ENCODE results near the gene SIPA1.

SIPA1 gene

DNA sequence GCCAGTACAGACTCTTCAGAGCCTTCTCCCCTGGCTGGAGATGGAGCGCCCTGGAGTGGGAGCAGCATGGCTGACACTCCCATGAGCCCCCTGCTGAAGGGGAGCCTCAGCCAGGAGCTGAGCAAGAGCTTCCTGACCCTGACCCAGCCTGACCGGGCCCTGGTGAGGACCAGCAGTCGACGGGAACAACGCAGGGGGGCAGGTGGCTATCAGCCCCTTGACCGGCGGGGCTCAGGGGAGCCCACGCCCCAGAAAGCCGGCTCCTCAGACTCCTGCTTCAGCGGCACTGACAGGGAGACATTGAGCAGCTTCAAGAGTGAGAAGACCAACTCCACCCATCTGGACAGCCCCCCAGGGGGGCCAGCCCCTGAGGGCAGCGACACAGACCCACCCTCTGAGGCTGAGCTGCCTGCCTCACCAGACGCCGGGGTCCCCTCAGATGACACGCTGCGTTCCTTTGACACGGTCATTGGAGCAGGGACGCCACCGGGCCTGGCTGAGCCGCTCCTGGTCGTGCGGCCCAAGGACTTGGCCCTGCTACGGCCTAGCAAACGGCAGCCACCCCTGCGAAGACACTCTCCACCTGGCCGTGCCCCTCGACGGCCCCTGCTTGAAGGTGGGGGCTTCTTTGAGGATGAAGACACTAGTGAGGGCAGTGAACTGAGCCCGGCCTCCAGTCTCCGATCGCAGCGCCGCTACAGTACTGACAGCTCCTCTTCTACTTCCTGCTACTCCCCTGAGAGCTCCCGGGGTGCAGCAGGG, 19.7 kb upstream of the SIPA1 start:
- H3K27me3 ChIP-seq (ENCODE audit: insufficient read depth, low read length): no peaks in the 10 kb centered on the region
- no peak overlapping the region for H3K27ac ChIP-seq (ENCODE audit: low read depth, low read length)
- peaks cover 54% of the 10 kb centered on the region for H3K36me3 ChIP-seq (ENCODE audit: insufficient read depth, low read length)
- no peak overlapping the region for H3K9ac ChIP-seq (ENCODE audit: low read depth, low read length)
- 94% methylated on average over 33 of the region's 33 CpGs for WGBS
- H3K9me3 ChIP-seq (ENCODE audit: insufficient read depth, low read depth, low read length): no peaks in the 10 kb centered on the region
- H3K4me1 ChIP-seq (ENCODE audit: insufficient read depth, low read length): 0 out of 2 replicates have a peak, but pooled peaks cover 4% of the 10 kb centered on the region
- H3K4me3 ChIP-seq (ENCODE audit: low read length): no peak overlapping the region

DNA sequence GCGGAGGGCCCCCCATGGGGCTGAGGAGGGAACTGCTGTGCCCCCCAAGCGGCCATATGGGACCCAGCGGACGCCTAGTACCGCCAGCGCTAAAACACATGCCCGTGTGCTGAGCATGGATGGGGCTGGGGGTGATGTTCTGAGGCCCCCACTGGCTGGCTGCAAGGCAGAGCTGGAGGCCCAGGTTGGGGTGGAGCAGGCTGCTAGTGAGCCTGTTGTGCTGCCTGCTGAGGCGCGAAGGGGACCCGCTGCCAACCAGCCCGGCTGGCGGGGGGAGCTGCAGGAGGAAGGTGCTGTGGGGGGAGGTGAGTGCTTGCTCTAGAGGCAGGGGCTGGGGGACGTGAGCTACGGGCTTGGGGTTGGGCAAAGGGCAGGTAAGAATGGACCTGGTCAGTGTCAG, 19.1 kb upstream of the SIPA1 start:
- Histone ChIP-seq H3K9ac (ENCODE audit: low read depth, low read length) (no peak overlapping the region), H3K27me3 (ENCODE audit: insufficient read depth, low read length) (no peaks in the 10 kb centered on the region), H3K9me3 (ENCODE audit: insufficient read depth, low read depth, low read length) (no peaks in the 10 kb centered on the region), H3K4me1 (ENCODE audit: insufficient read depth, low read length) (0 out of 2 replicates have a peak, but pooled peaks cover 4% of the 10 kb centered on the region), H3K27ac (ENCODE audit: low read depth, low read length) (no peak overlapping the region), H3K4me3 (ENCODE audit: low read length) (no peak overlapping the region), H3K36me3 (ENCODE audit: insufficient read depth, low read length) (peaks cover 60% of the 10 kb centered on the region)
- 95% methylated on average over 14 of the region's 14 CpGs for WGBS

DNA sequence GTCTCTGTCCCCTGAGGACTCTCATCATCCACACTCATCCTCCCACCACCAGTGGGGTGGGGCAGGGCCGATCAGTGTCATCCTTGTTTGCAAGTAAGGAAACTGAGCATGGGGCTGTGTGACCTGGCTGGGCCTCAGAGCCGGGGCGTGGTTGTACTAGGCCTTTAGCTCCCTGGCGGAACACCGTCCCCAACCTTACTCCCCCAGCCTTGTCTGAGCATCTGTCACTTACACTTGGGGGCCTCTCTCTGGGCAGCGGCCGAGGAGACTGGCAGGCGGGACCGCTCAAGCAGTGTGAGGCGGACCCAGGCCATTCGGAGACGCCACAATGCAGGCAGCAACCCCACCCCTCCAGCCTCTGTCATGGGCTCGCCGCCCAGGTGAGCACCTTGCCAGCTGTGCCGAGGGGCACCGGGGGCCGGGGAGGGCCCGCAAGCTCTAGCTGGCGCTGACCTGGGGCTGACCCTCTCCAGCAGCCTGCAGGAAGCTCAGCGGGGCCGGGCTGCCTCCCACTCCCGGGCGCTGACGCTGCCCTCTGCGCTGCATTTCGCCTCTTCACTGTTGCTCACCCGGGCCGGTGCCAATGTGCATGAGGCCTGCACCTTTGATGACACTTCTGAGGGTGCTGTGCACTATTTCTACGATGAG, 18.5 kb upstream of the SIPA1 start:
- Histone ChIP-seq H3K9me3 (ENCODE audit: insufficient read depth, low read depth, low read length) (no peaks in the 10 kb centered on the region), H3K27me3 (ENCODE audit: insufficient read depth, low read length) (no peaks in the 10 kb centered on the region), H3K9ac (ENCODE audit: low read depth, low read length) (no peak overlapping the region), H3K4me3 (ENCODE audit: low read length) (no peak overlapping the region), H3K36me3 (ENCODE audit: insufficient read depth, low read length) (peaks cover 66% of the 10 kb centered on the region), H3K4me1 (ENCODE audit: insufficient read depth, low read length) (0 out of 2 replicates have a peak, but pooled peaks cover 4% of the 10 kb centered on the region), H3K27ac (ENCODE audit: low read depth, low read length) (no peak overlapping the region)
- 96% methylated on average over 29 of the region's 29 CpGs for WGBS

DNA sequence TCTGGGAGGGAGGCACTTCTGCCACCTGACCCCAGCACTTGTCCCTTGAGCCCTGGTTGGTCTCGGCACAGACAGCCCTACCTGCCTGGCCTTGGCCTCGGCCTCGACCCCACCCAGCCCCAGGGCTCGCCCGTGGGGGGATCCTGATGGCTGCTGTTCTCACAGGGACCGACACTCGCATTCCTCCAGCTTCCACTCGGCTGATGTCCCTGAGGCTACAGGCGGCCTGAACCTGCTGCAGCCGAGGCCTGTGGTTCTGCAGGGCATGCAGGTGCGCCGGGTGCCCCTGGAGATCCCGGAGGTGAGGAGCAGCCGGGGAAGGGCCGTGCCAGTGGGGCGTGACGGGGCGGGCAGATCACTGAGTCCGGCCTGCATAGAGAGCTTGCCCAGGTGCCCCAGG, 17.2 kb upstream of the SIPA1 start:
- H3K9me3 ChIP-seq (ENCODE audit: insufficient read depth, low read depth, low read length): no peaks in the 10 kb centered on the region
- 94% methylated on average over 19 of the region's 19 CpGs for WGBS
- peaks cover 77% of the 10 kb centered on the region for H3K36me3 ChIP-seq (ENCODE audit: insufficient read depth, low read length)
- 0 out of 2 replicates have a peak, but pooled peaks cover 4% of the 10 kb centered on the region for H3K4me1 ChIP-seq (ENCODE audit: insufficient read depth, low read length)
- no peak overlapping the region for H3K9ac ChIP-seq (ENCODE audit: low read depth, low read length)
- H3K4me3 ChIP-seq (ENCODE audit: low read length): no peak overlapping the region
- H3K27me3 ChIP-seq (ENCODE audit: insufficient read depth, low read length): no peaks in the 10 kb centered on the region
- H3K27ac ChIP-seq (ENCODE audit: low read depth, low read length): no peak overlapping the region

DNA sequence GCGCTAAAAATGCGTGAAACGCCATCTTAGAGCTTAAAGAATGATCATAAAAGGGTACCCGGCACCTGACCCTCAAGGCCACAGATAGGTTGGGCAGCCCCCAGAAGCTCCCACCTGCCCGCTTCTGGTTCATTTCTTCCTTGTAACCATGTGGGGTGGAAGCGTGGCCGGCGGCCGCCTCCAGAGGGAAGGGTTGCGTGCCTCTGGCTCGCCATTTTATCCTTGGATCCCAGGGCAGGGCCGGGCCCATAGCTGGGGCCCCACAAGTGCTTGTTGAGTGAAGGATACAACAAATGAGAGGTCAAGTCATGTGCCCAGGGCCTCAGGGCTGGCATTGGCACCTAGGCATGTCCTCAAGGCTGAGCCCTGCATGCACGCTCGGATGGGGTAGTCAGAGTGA, 16.4 kb upstream of the SIPA1 start:
- Histone ChIP-seq H3K36me3 (ENCODE audit: insufficient read depth, low read length) (peaks cover 83% of the 10 kb centered on the region), H3K4me1 (ENCODE audit: insufficient read depth, low read length) (0 out of 2 replicates have a peak, but pooled peaks cover 3% of the 10 kb centered on the region), H3K9me3 (ENCODE audit: insufficient read depth, low read depth, low read length) (no peaks in the 10 kb centered on the region), H3K27ac (ENCODE audit: low read depth, low read length) (no peak overlapping the region), H3K27me3 (ENCODE audit: insufficient read depth, low read length) (no peaks in the 10 kb centered on the region), H3K4me3 (ENCODE audit: low read length) (no peak overlapping the region), H3K9ac (ENCODE audit: low read depth, low read length) (no peak overlapping the region)
- 94% methylated on average over 14 of the region's 14 CpGs for WGBS

DNA sequence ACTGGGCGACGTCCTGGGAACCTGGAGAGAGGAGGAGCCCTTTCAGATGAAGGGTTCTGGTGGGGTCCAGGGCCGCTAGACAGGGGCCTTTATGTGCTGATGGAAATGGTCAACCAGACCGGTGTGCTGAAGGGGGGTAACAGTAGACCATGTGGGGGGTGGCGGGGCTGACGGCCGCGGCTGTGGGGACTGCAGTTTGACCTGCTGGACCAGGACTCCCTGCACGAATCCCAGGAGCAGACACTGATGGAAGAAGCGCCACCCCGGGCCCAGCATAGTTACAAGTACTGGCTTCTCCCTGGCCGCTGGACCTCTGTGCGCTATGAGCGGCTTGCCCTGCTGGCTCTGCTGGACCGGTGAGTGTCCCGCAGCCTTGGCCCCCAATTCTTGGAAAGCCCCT, 15.9 kb upstream of the SIPA1 start:
- H3K9ac ChIP-seq (ENCODE audit: low read depth, low read length): no peak overlapping the region
- H3K27me3 ChIP-seq (ENCODE audit: insufficient read depth, low read length): no peaks in the 10 kb centered on the region
- no peaks in the 10 kb centered on the region for H3K9me3 ChIP-seq (ENCODE audit: insufficient read depth, low read depth, low read length)
- H3K4me3 ChIP-seq (ENCODE audit: low read length): no peak overlapping the region
- no peak overlapping the region for H3K27ac ChIP-seq (ENCODE audit: low read depth, low read length)
- 95% methylated on average over 16 of the region's 16 CpGs for WGBS
- no peaks in the 10 kb centered on the region for H3K4me1 ChIP-seq (ENCODE audit: insufficient read depth, low read length)
- peaks cover 88% of the 10 kb centered on the region for H3K36me3 ChIP-seq (ENCODE audit: insufficient read depth, low read length)

DNA sequence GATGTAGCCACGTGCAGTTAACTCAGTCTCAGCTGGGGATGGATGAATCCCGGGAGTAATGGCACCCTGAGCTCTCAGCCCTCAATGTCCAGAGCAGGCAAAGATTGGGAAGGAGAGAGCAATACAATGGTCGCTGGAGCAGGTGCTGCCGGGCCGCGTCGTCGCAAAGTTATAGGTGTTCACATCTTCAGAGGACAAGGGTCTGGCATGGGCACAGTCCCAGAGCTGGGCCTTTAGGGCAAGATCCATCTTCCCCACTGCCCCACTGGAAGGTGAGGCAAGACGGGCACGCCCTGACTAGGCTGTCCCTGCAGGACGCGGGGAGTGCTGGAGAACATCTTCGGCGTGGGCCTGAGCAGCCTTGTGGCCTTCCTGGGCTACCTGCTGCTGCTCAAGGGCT, 14.7 kb upstream of the SIPA1 start:
- H3K4me1 ChIP-seq (ENCODE audit: insufficient read depth, low read length): no peaks in the 10 kb centered on the region
- H3K36me3 ChIP-seq (ENCODE audit: insufficient read depth, low read length): peaks cover 88% of the 10 kb centered on the region
- no peak overlapping the region for H3K27ac ChIP-seq (ENCODE audit: low read depth, low read length)
- WGBS: 96% methylated on average over 14 of the region's 14 CpGs
- no peaks in the 10 kb centered on the region for H3K9me3 ChIP-seq (ENCODE audit: insufficient read depth, low read depth, low read length)
- H3K9ac ChIP-seq (ENCODE audit: low read depth, low read length): no peak overlapping the region
- H3K27me3 ChIP-seq (ENCODE audit: insufficient read depth, low read length): no peaks in the 10 kb centered on the region
- H3K4me3 ChIP-seq (ENCODE audit: low read length): no peak overlapping the region

DNA sequence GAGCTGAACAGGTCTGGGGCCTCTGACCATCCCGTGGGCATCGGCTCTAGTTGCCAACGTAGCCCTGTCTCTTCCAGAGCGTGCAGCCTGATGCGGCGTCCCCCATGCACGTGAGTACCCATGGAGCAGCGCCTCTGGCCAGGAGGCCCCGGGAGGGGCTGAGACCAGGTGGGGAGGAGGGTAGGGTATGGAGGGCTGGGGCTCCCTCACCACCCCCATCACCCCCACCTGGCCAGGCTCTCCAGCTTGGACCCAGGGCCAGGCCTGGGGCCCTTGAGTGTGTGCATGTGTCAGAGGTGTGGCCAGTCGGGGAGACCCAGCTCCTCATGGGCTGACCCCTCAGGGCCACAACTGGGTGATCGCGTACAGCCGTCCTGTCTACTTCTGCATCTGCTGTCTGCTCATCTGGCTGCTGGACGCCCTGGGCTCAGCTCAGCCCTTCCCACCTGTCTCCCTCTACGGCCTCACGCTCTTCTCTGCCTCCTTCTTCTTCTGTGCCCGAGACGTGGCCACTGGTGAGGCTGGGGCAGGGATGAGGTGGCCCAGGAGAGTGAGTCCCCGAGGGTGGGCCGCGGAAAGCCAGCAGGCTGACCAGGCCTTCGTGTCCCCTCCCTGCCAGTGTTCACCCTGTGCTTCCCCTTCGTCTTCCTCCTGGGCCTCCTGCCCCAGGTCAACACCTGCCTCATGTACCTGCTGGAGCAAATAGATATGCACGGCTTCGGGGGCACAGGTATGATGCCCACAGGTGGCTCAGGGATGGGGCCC, 13.9 kb upstream of the SIPA1 start:
- WGBS: 93% methylated on average over 24 of the region's 25 CpGs
- H3K9ac ChIP-seq (ENCODE audit: low read depth, low read length): no peak overlapping the region
- H3K36me3 ChIP-seq (ENCODE audit: insufficient read depth, low read length): peaks cover 88% of the 10 kb centered on the region

DNA sequence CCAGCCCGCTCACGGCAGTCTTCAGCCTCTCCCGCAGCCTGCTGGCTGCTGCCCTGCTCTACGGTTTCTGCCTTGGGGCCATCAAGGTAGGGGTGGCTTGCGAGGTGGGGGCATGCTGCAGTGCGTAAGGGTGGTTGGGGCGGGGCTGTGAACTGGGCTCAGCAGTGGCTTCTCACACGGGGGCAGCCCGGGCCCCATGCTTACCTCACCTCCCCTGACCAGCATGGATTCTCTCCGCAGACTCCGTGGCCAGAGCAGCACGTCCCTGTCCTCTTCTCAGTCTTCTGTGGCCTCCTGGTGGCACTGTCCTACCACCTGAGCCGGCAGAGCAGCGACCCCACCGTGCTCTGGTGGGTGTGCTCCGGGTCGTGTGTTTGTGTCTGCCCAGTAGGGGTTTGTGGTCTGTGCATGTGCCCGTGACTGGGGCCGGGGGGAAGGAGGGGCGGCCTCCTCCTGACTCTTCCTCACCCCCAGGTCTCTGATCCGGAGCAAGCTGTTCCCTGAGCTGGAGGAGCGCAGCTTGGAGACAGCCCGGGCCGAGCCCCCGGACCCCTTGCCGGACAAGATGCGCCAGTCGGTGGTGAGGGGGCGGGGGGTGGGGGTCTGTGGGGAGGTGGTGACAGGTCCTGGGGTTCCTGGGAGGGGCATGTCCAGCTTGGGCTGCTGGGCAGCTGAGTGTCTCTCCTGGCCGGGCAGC, 12.8 kb upstream of the SIPA1 start:
- 95% methylated on average over 29 of the region's 30 CpGs for WGBS
- Histone ChIP-seq H3K4me1 (ENCODE audit: insufficient read depth, low read length) (no peaks in the 10 kb centered on the region), H3K27me3 (ENCODE audit: insufficient read depth, low read length) (no peaks in the 10 kb centered on the region), H3K36me3 (ENCODE audit: insufficient read depth, low read length) (peaks cover 88% of the 10 kb centered on the region), H3K9me3 (ENCODE audit: insufficient read depth, low read depth, low read length) (no peaks in the 10 kb centered on the region), H3K9ac (ENCODE audit: low read depth, low read length) (no peak overlapping the region), H3K27ac (ENCODE audit: low read depth, low read length) (no peak overlapping the region), H3K4me3 (ENCODE audit: low read length) (no peak overlapping the region)

More for the DNA sequence above, 13.9 kb upstream of the SIPA1 start:
- H3K4me3 ChIP-seq (ENCODE audit: low read length): no peak overlapping the region
- H3K27me3 ChIP-seq (ENCODE audit: insufficient read depth, low read length): no peaks in the 10 kb centered on the region
- H3K27ac ChIP-seq (ENCODE audit: low read depth, low read length): no peak overlapping the region
- no peaks in the 10 kb centered on the region for H3K4me1 ChIP-seq (ENCODE audit: insufficient read depth, low read length)
- H3K9me3 ChIP-seq (ENCODE audit: insufficient read depth, low read depth, low read length): no peaks in the 10 kb centered on the region

DNA sequence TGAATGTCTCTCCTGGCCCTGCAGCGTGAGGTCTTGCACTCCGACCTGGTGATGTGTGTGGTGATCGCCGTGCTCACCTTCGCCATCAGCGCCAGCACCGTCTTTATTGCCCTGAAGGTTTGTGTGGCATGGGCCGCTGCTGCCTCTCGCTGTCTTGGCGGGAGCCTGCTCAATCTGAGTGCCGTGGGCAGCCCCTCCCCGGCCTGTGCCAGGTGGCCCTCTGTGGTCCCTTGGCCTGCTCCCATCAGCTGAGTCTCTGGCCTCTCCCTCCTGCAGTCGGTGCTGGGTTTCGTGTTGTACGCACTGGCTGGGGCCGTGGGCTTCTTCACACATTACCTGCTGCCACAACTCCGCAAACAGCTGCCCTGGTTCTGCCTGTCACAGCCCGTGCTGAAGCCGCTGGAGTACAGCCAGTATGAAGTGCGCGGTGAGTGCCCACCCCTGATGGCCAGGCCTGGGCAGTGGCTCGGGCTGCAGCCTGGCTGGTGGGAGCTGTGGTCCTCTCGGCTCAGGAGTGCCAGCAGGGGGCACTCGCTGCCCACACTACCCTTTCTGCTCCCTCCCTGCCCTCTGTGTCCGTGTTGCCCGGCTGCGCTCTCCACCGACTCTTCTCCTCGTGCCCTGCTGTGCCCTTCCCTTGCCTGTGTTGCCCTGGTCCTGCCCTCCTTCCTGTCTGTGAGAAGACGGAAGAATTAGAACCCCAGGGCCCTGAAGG, 12.1 kb upstream of the SIPA1 start:
- Histone ChIP-seq H3K9me3 (ENCODE audit: insufficient read depth, low read depth, low read length) (no peaks in the 10 kb centered on the region), H3K9ac (ENCODE audit: low read depth, low read length) (no peak overlapping the region), H3K36me3 (ENCODE audit: insufficient read depth, low read length) (peaks cover 88% of the 10 kb centered on the region), H3K4me3 (ENCODE audit: low read length) (no peak overlapping the region), H3K27me3 (ENCODE audit: insufficient read depth, low read length) (no peaks in the 10 kb centered on the region), H3K4me1 (ENCODE audit: insufficient read depth, low read length) (no peaks in the 10 kb centered on the region), H3K27ac (ENCODE audit: low read depth, low read length) (no peak overlapping the region)
- 85% methylated on average over 30 of the region's 30 CpGs for WGBS

Data from HUES64 (cell line).